AG04450 (cell line): ENCODE data around the gene MSI2. TPM values are rescaled to one million over a fixed set of nuclear protein-coding genes. Genes with fewer than 3 reads are reported as not detected.
A peak's percentile ranks its signal among the peaks of the same experiment; 100 is the strongest.
"Not testable (repeated sequence)": the region's sequence is repeated elsewhere in the genome, so short reads cannot be mapped to it uniquely, and the experiment has no call there.

Experiments used
- CTCF ChIA-PET: fragments of 300-600, 350-600 bp; formaldehyde crosslinking; extraction: SDS; loops from one replicate; lab custom pipeline; 2022; ENCODE audit warnings: antibody characterized with exemption, inconsistent platforms; lab: Charles Lee
- POLR2A ChIA-PET: fragments of 350-600 bp; formaldehyde crosslinking; extraction: SDS; loops from one replicate; lab custom pipeline; 2021; ENCODE audit warnings: antibody characterized with exemption, inconsistent platforms; lab: Yijun Ruan, JAX
- DNase-seq: peaks from one replicate; pipeline ENCODE4 v3.0.0-alpha.2; 2011; ENCODE audit warnings: low read depth, low spot score
- H3K27ac ChIP-seq: one replicate; pipeline ENCODE4 v1.5.1; 2012; ENCODE audit warnings: low read depth, low read length, control low read depth
- H3K27me3 ChIP-seq: one replicate; pipeline ENCODE4 v1.6.0; 2012; ENCODE audit warnings: low read length; ENCODE audit not compliant: control insufficient read depth, insufficient read depth
- H3K4me3 ChIP-seq: 2 replicates; pipeline ENCODE4 v1.5.1; 2011; ENCODE audit warnings: mild to moderate bottlenecking, low read depth, low read length, control low read depth
- H3K9me3 ChIP-seq: 2 replicates; pipeline ENCODE4 v1.5.1; 2012; ENCODE audit warnings: low read length; ENCODE audit not compliant: control insufficient read depth, insufficient read depth
- polyA plus RNA-seq: library from polyadenylated mRNA; depleted of rRNA; stranded (reverse); fragments of >200 nt; gene quantifications from 2 replicates; pipeline ENCODE4 v1.2.3, GENCODE V29; 2011
- TF ChIP-seq, protein P1 (sequence below): IDR thresholded peaks from 2 replicates; pipeline ENCODE4 v1.5.1; 2011; ENCODE audit warnings: low read depth, low read length, control low read depth, inconsistent platforms

The MSI2 gene
- polyA plus RNA-seq, 1 experiment = 26.2 TPM

DNA sequence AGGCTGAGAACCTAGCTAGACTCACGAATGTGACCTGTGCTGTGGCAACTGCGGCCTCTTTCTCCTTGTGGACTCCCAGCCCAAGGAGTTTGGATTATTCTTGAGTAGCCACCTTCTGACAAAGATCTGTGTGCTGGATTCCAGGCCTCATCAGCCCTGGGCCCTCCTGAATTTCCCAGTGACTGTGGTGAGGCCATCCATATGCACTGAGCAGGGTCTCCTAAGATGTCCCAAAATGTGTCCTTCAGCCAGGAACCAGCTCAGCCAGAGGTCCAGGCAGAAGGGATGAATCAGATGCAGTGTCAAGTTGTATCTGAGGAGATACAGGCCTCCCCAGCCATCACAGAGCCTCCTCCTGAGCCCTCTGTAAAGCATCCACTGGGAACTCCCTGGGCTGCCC lies 364.3 kb downstream of the MSI2 start:
- POLR2A ChIA-PET = interaction anchor here (0.6 kb wide), 1 partner anchor 13 kb away, joined by 3 read pairs; no protein-coding TSS in a partner anchor

GRCh38 chr17:57621791-57622190 lies 365.5 kb downstream of the MSI2 start:
- H3K9me3 ChIP-seq, H3K27me3 ChIP-seq, H3K4me3 ChIP-seq, H3K27ac ChIP-seq, DNase-seq: not testable (repeated sequence)
- POLR2A ChIA-PET = interaction anchor here (0.6 kb wide), 1 partner anchor 314 kb away, joined by 6 read pairs; no protein-coding TSS in a partner anchor
- CTCF ChIA-PET = interaction anchor here (3.0 to 4.4 kb wide), 4 partner anchors 23 to 379 kb away, joined by 18 to 27 read pairs (median 21); no protein-coding TSS in a partner anchor

More for the DNA sequence above, 364.3 kb downstream of the MSI2 start:
- Histone ChIP-seq H3K27ac (no peak overlapping the region), H3K9me3 (peaks cover 3% of the 10 kb centered on the region; the same call in 1 of the 2 replicates), H3K27me3 (no peaks in the 10 kb centered on the region), H3K4me3 (no peak overlapping the region)
- no peak for DNase-seq
- TF ChIP-seq, protein P1, sequence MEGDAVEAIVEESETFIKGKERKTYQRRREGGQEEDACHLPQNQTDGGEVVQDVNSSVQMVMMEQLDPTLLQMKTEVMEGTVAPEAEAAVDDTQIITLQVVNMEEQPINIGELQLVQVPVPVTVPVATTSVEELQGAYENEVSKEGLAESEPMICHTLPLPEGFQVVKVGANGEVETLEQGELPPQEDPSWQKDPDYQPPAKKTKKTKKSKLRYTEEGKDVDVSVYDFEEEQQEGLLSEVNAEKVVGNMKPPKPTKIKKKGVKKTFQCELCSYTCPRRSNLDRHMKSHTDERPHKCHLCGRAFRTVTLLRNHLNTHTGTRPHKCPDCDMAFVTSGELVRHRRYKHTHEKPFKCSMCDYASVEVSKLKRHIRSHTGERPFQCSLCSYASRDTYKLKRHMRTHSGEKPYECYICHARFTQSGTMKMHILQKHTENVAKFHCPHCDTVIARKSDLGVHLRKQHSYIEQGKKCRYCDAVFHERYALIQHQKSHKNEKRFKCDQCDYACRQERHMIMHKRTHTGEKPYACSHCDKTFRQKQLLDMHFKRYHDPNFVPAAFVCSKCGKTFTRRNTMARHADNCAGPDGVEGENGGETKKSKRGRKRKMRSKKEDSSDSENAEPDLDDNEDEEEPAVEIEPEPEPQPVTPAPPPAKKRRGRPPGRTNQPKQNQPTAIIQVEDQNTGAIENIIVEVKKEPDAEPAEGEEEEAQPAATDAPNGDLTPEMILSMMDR = no peak
- CTCF ChIA-PET = interaction anchor here (1.3 to 4.4 kb wide), 3 partner anchors 23 to 377 kb away, joined by 5 to 23 read pairs (median 18); no protein-coding TSS in a partner anchor

GRCh38 chr17:57622306-57622682 lies 366.0 kb downstream of the MSI2 start:
- no peak overlapping the region for H3K27ac ChIP-seq
- CTCF ChIA-PET = interaction anchor here (1.5 to 4.4 kb wide), 5 partner anchors 17 to 379 kb away, joined by 3 to 27 read pairs (median 19); no protein-coding TSS in a partner anchor
- TF ChIP-seq, protein P1 = no peak
- POLR2A ChIA-PET = interaction anchor here (0.6 kb wide), 1 partner anchor 313 kb away, joined by 6 read pairs; no protein-coding TSS in a partner anchor
- H3K27me3 ChIP-seq = no peaks in the 10 kb centered on the region
- peaks cover 3% of the 10 kb centered on the region; the same call in 1 of the 2 replicates for H3K9me3 ChIP-seq
- DNase-seq = no peak
- H3K4me3 ChIP-seq = no peak overlapping the region

DNA sequence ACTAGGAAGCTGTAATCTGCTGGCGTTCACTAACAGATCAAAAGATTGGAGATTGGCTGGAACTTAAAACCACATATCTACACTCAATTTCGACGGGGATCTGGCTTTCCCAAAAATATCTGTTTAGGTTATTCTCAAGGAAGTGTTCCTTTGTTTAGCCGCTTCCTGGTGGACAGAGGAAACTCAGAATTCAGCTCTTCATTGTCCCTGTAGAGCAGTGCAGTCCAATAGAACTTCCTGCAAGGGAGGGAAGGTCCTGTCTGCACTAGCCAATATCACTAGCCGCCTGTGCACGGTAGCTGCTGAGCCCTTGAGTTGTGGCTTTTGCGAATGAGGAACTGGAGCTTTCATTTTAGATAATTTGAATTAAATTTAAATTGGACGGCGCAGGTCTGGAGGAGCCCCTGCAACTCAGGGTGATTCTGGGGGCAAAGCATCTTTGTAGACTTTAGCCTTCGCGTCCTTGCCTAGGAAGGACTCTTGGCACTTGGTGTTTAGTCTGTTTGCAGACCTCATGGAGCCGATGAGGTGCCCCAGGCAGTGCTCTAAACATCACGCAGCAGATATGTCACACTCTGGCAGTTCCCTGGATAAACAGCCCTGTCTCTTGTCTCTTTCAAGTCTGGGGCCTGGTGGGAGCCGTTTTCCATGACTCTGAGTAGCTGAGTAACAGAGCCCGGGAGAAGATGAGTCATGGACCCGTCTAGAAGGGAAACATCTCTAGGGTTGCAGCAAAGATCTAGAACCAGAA lies 366.5 kb downstream of the MSI2 start:
- Histone ChIP-seq H3K27ac (peak overlapping the region; percentile 52), H3K9me3 (no peaks in the 10 kb centered on the region; the same call in 1 of the 2 replicates), H3K27me3 (no peaks in the 10 kb centered on the region), H3K4me3 (no peak overlapping the region)
- CTCF ChIA-PET = interaction anchor here (1.5 to 4.4 kb wide), 5 partner anchors 17 to 380 kb away, joined by 3 to 27 read pairs (median 19); no protein-coding TSS in a partner anchor
- POLR2A ChIA-PET = interaction anchor here (0.5 to 0.6 kb wide), 2 partner anchors 40 to 877 kb away, joined by 3 to 4 read pairs; no protein-coding TSS in a partner anchor
- DNase-seq = no peak
- TF ChIP-seq, protein P1 = no peak

- Histone ChIP-seq H3K27me3 (no peaks in the 10 kb centered on the region), H3K4me3 (no peak overlapping the region), H3K9me3 (no peaks in the 10 kb centered on the region; the same call in 1 of the 2 replicates), H3K27ac (no peak overlapping the region)
- ChIA-PET POLR2A (interaction anchor here (0.6 kb wide), 1 partner anchor 876 kb away, joined by 3 read pairs; no protein-coding TSS in a partner anchor), CTCF (interaction anchor here (1.5 to 4.4 kb wide), 5 partner anchors 16 to 381 kb away, joined by 3 to 27 read pairs (median 19); no protein-coding TSS in a partner anchor)
- TF ChIP-seq, protein P1 = no peak
- DNase-seq = no peak
Observed at GRCh38 chr17:57623620-57624019, 367.3 kb downstream of the MSI2 start.
